ENCODE results near the gene ARHGEF16. TPM values are rescaled to one million over a fixed set of nuclear protein-coding genes. Genes with fewer than 3 reads are reported as not detected.

ARHGEF16 gene
- total RNA-seq, 1 experiment from 2014 or later = 17.2 TPM

GRCh38 chr1:3501856-3502640 lies 47.6 kb downstream of the ARHGEF16 start (continued):
- TF ChIP-seq CBFB (CRISPR knock-in tag; IDR thresholded peaks at IDR 0.05; ENCODE audit: low read depth) (no peak), ZBTB43 (CRISPR knock-in tag; IDR thresholded peaks at IDR 0.05) (peak; percentile 90), IRF1 (CRISPR knock-in tag; IDR thresholded peaks at IDR 0.05) (no peak), ZBTB21 (CRISPR knock-in tag; IDR thresholded peaks at IDR 0.05; ENCODE audit: borderline replicate concordance) (no peak), MYBL2 (CRISPR knock-in tag; IDR thresholded peaks at IDR 0.05) (no peak), FOXP1 (CRISPR knock-in tag; IDR thresholded peaks at IDR 0.05; ENCODE audit: borderline replicate concordance) (peak; percentile 64; the same call in 1 of the 2 replicates), TCF7 (CRISPR knock-in tag; IDR thresholded peaks at IDR 0.05; ENCODE audit: low read depth) (0 out of 2 replicates have a peak, but pooled peaks have one; percentile 47), SOX15 (CRISPR knock-in tag; IDR thresholded peaks at IDR 0.05) (no peak), SP1 (CRISPR knock-in tag; conservative IDR thresholded peaks at IDR 0.05) (no peak)

- POLR2A ChIA-PET = no interaction called here
- ATAC-seq (no peak), DNase-seq (ENCODE audit: low spot score) (no peak)
- Mint-ChIP-seq H3K27me3 (ENCODE audit: low read depth) (no peaks in the 10 kb centered on the region), H3K4me1 (no peaks in the 10 kb centered on the region), H3K9me3 (no peaks in the 10 kb centered on the region), H3K36me3 (no peaks in the 10 kb centered on the region), H3K4me3 (no peak overlapping the region), H3K27ac (no peak overlapping the region)
- CTCF ChIA-PET = interaction anchor here (0.7 to 6.2 kb wide), 13 partner anchors 12 to 224 kb away, joined by 3 to 71 read pairs (median 4); no protein-coding TSS in a partner anchor
- TF ChIP-seq TEAD1 (CRISPR knock-in tag; IDR thresholded peaks at IDR 0.05) = no peak
- TF ChIP-seq ATF6 (CRISPR knock-in tag; IDR thresholded peaks at IDR 0.05) = no peak
- no peak for TF ChIP-seq ZNF416 (CRISPR knock-in tag; IDR thresholded peaks at IDR 0.05)
- TF ChIP-seq RORB (CRISPR knock-in tag; IDR thresholded peaks at IDR 0.05) = no peak
- TF ChIP-seq ZNF512 (CRISPR knock-in tag; IDR thresholded peaks at IDR 0.05; ENCODE audit: borderline replicate concordance) = no peak
- no peak for TF ChIP-seq ATF1 (CRISPR knock-in tag; IDR thresholded peaks at IDR 0.05)
- TF ChIP-seq MAX (CRISPR knock-in tag; IDR thresholded peaks at IDR 0.05) = no peak
- TF ChIP-seq E2F1 (CRISPR knock-in tag; IDR thresholded peaks at IDR 0.05) = no peak
- no peak for TF ChIP-seq FOXK1 (CRISPR knock-in tag; IDR thresholded peaks at IDR 0.05)
These were observed 48.4 kb downstream of the ARHGEF16 start for GRCh38 chr1:3502641-3503524.

All from WTC11 (cell line).